ENCODE data around the gene OSBPL10.

Gene OSBPL10

GRCh38 chr3:31919528-31919927 is 61.5 kb downstream of the OSBPL10 start:
- no peak for DNase-seq

DNA sequence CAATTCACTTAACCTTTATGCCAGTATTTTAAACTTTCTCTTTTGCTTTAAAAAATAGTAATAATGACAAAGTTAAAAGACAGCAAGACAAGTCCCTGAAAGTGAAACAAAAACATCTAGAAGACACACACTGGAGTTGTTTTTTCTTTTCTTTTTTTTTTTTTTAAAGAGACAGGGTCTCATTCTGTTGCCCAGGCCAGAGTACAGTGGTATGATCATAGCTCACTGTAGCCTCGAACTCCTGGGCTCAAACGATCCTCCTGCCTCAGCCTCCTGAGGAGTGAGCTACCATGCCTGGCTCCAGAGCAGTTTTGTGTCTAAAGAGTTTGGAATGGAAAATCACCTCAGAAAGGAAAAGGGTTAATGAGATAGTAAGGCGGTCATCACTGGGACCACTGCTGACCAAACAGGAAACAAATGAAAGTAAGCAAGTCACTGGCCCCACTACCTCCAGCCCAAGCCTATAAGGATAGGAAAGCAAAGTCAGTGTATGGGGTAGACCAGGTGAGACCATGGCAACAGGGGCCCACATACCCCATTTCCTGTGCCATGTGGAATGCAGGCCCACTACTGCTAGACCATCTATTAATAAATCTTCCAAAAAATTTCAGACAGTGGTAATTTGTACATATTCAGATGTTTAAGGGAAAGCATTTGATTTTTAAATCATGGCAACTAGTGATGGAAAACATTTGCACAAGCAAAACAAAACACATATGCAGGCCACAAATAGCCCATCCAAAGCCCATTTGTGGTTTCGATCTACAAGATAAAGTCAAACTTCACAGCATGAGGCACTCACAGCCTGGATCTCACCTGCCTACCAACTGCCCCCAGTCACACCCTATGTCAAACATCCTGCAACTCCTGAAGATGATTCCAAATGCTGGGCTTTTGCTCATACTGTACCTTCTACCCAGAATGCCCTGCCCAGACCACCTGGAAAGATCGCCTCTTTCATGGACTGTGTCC is 62.6 kb downstream of the OSBPL10 start:
- DNase-seq, result no peak

DNA sequence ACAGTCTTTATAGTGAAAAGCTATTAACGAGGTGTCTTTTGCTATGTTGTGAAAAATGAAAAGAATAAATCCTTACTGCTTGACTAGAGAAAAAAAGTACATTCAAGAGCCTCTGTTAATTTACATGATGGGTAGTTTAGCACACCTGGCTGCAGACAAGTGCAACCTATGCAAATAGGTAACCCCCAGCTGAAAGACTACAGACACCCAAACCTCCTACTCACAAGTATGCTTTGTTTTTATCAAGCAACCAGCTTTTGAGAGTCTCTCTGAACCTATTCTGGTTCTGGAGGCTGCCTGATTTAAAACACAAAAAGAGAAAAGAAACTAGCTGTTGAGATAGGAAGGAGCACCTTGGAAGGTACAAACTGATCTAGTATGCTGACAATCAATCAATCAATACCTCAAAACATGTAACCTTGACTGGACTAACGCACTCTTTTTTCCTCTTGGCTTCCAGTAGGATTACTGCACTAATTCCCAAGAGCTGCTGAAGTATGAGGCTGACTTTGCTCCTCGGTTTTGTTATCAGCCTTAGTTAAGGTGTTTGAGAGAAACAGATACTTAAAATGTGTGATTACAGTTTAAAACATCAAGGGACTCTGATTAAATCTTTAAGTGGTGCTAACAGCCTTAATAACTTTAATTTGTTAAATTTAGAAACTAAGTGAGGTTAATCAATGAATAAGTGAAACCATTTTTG is 63.6 kb downstream of the OSBPL10 start:
- no peak for DNase-seq

DNA sequence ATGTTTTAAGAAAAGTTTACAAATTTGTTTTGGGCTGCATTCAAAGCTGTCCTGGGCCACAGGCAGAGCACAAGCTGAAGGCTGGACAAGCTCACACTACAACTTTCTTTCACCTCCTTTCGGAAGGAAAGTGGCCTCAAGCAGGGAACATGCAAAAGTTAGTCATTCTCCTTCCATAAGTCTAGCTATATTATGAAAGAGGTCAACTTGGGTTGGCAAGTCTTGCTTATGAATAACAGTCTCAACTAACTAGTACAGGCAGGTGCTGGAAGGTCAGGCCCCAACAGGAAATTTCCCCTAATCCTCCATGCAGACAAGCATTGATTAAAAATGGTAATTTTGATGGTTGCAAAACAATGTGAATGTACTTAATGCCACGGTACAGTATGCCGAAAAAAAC is 69.4 kb downstream of the OSBPL10 start:
- DNase-seq, result no peak

- no peak for DNase-seq
Measured at GRCh38 chr3:31911124-31911523, 69.9 kb downstream of the OSBPL10 start.

GRCh38 chr3:31909455-31909854 is 71.6 kb downstream of the OSBPL10 start:
- no peak for DNase-seq

DNA sequence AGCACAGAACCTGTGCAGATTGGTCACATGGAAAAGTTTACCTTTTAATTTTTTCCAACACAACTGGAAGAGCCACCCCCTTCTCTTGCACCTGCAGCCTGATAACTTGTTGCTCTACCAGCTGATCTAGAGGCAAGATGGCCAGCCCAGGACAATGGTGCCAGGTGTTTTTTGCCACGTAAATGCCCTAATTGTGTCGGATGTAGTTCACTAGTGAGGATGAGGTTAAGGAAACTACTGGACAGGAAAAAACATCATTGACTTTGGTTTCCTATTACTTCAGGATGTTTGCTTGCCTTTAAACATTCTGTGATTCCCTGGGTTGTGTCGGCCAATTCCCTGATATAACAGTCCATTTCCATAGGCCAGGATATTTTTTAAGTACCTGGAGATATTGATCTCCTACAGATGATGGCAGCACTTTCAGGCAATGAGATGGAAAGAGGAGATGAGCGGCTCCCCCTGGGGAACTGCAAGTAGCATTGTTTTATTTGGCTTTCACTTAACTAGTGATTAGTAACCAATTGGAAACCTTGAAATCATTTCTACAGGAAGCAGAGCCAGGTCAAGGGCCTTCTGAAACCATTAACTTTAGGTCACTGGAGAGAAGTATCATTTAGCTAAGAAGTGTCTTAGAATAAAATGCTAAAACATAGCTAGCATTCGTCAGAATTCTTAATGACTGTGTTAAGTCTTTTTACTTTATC is 72.5 kb downstream of the OSBPL10 start:
- DNase-seq, result no peak

DNA sequence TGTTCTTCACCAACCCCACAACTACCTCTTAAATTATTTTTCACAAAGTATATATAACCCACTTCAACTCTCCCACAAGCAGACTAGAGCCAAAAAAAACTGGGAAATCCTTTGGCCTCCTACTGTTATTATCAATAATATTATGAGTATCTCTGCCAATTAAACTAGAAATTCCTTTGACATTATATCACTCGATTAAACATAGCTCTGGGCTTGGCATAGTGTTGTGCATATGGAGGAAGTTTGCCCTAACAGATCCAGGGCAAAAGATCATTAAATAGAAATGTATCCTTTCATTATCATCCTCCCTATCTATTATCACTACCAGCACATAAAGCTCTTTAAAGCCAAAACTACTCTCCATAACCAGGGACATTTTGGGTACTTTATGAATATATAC is 74.9 kb downstream of the OSBPL10 start:
- peak; percentile 16 for DNase-seq

DNA sequence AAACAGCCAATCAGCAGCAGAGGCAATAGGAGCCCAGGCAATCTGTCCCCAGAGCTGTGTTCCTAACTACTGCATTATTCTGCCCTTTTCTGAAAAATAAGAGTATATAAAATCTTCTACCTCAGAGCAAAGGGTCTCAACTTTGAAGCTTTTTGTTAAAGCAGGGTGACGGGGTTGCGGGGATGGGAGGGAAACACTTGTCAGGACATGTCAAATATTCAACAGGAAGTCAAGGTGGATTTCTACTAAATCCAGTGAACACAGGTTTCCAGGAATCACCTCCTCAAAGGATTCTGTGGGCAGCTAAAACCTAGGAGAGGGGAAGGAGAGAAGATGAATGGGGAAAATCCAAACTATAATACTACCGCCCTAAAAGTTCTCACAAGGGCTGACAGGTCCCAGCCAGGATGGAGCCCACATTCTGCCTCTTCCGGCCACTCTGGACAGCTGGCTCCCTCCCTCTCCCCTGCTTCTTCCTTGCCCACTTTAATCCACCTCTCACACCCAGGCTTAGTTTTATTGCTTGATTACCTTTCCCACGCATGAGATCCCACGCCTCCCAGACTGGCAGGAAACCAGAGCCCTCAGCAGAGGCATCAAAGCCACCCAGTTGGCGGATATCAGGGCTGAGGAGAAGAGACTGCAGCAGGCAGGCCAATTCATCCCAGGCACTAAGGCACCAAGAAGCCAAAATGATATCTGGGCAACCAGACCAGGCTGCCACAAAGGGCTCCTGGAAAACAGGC is 77.2 kb downstream of the OSBPL10 start:
- DNase-seq, result no peak

GRCh38 chr3:31900583-31900982 is 80.5 kb downstream of the OSBPL10 start:
- DNase-seq, result no peak

DNA sequence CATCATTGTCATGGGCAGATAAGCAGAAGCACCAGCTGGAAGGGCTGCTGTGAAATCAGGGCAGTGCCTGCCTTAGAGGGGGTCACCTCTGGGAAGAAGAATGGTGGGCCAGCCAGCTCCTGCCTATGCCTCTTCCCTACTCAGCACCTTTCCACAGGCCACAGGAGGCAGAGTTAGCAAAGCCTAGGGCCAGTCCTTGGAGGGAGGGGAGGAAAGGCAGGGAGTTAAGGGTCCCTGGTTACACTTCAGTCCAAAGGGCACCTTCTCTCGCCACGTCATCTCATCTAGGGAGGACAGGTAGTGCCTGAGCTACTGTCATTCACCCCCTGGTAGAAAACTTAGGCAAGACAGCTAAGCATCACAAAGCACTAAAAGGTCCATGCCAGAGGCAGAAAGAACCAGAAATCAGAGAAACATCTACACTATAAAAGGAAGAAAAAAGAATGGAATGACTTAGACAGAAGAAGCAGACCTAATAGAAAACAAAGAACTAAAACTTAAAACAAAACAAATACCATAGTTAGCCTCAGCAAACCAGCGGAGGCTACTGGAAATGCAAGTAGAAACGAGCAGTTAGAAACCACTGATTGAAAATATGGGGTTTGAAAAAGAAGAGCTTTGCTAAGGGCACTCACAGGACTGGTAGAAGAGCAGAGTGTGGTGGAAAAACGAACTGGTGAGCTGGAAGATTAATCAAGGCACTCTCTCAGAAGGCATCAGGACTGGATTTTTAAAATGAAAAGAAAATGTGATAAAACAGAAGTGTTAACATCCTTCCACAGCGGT is 84.2 kb downstream of the OSBPL10 start:
- no peak for DNase-seq

DNA sequence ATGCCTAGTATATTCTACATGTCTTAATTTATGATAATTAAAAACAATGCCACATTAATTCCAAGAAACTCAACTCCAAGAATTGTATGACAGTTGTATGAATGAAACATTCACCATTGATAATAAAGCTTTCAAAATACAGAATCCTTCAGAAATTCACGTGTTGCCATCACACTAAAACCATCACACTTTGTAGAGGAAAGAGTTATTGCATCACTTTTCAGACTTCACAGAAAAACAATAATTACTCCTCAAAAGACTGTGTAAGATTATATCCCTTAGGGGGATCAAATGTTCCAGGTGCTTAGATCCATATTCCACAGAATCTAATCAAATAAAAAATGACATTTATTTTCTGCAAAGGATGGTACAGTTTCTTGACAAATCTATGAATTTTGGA is 85.0 kb downstream of the OSBPL10 start:
- DNase-seq, result no peak

DNA sequence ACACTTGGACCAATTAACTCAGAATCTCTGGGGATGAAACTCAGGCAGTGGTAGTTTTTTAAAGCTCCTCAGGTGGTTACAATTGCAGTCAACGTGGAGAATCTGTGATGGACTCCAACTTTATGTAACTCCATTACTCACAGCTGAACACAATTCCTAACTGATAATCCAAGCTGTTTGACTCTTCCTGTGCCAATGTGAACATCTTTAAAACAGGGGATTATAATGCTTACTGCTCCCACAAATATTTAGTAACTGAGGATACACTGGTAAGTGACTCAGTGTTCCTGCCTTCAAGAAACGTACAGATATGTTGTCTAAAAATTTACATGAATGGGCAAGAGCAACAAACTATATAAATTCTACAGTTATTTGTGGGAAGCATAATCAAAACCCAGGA is 85.6 kb downstream of the OSBPL10 start:
- no peak for DNase-seq

- no peak for DNase-seq
Measured at GRCh38 chr3:31892916-31893573, 88.0 kb downstream of the OSBPL10 start.

DNA sequence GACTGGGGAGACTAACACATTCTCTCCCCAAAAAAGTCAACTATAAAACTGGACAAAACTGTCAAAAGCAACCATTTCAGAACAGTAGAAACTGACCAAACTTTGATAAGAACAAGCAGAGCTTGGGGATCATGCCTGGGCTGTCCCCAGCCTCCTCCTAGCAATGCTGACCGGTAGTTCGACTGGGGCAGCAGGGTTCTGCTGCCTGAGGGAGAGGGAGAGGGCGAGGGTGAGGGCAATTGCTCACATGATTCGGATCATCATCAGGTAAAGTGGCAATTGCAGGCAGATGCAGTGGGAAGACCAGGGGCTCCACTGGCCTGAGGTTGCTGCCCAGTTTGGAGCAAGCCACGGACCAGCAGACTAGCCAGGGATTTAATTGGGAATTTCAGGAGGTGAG is 88.6 kb downstream of the OSBPL10 start:
- no peak for DNase-seq

DNA sequence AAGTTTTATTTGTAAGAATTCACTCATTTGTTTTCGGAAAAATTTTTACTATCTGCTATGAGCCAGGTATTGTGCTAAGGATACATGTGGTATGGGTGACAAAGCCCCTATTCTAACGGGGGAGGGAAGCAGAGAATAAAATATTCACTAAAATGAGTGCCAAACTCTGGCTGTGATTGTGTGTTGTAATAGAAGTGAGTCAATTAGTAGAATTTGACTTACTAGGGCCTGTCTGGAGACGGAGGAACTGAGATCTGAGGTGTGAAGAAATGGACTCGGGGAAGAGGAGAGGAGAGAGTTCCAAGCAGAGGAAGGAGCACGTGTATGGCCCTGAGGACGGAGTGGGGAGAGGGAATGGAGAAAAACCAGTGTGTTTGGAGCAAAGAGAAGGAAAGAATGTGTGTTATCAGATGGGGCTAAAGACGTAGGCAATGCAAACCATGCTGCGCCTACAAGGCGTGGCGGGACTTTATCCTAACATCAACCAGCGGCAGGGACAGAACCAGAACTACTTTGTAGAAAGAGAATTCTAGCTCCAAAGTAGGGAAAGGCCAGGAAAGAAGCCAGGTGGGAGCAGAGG is 89.1 kb downstream of the OSBPL10 start:
- no peak for DNase-seq

GRCh38 chr3:31890742-31891469 is 90.2 kb downstream of the OSBPL10 start:
- no peak for DNase-seq

DNA sequence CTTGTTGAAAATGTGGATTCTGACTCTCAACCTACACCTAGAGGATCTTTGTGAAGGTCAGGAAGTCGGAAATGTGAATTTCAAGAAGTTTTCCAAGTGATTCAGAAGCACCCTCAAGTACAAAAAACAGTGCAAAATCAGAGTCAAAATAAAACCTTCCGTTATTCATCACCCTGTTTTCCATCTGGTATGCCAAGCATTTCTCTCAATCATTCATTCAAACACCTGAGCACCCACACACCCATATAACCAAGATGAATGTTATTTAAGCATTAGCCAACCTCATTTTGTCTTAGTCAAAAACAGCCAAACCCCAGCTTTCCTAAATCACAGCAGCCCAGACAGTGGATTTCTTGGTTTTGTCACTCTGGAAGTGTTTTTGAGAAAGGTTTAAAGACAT is 91.1 kb downstream of the OSBPL10 start:
- DNase-seq, result no peak

DNA sequence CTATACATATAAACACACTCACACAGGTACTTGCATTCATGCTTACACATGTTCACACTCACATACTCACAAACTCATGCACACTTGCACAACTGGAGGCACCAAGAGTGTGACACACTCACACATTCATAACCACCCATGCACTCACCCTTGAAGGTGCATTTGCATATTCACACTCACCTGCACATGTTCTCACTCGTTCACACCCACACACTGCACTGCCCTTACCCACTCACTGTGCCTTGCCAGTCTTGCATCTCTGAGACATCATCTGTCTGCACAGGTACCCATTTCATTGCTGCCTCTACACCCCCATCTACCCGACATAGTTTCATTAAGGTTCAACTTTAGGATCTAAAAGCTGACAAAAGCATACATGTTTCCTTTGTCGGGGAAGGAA is 95.8 kb downstream of the OSBPL10 start:
- no peak for DNase-seq

DNA sequence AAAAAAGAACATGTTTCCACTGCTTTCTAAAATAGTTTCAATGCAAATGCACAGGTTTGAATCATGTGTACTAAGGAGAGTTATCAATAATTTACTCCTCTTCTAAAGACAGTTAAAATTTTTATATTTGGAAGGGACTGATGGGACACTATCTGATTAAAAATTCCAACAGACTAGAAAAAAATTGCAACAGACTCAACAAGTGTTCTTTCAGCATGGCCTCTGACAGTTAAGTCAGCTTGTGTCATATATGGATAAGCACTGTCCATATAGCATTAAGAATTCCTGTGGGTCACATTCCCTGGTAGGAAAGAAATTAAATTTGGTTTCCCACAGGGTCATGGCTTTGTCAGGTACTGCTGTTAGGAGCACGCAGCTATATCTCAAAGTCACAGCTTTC is 96.8 kb downstream of the OSBPL10 start:
- no peak for DNase-seq
